GM12878 (cell line): ENCODE data around the gene TSHR. TPM values are rescaled to one million over a fixed set of nuclear protein-coding genes. Genes with fewer than 3 reads are reported as not detected.

Experiments
- BCL11A ChIP-seq: IDR thresholded peaks from 2 replicates; pipeline ENCODE4 v1.6.1; 2011; ENCODE audit warnings: low read depth, low read length
- EED ChIP-seq: sonication (generic); IDR thresholded peaks from 2 replicates; pipeline ENCODE4 v1.6.1; 2016; ENCODE audit warnings: antibody characterized with exemption, low read depth
- ESRRA ChIP-seq: IDR thresholded peaks from 2 replicates; pipeline ENCODE4 v1.6.1; 2012; ENCODE audit warnings: mild to moderate bottlenecking, low read length, improper control_type of control experiment
- FOXK2 ChIP-seq: fragments of 450-650 bp; IDR thresholded peaks from 2 replicates; pipeline ENCODE4 v1.6.1; 2017; ENCODE audit warnings: mild to moderate bottlenecking, moderate library complexity
- IKZF1 ChIP-seq: fragments of 450-650 bp; conservative IDR thresholded peaks from 2 replicates; pipeline ENCODE4 v1.6.1; 2017; ENCODE audit warnings: antibody characterized with exemption, mild to moderate bottlenecking
- IKZF2 ChIP-seq, 2 experiments: fragments of 450-650 bp; IDR thresholded peaks; 2 replicates each; pipeline ENCODE4 v1.6.1; 2017; ENCODE audit warnings: mild to moderate bottlenecking in 2 of 2, moderate library complexity in 2 of 2
- IRF4 ChIP-seq: IDR thresholded peaks from 2 replicates; pipeline ENCODE4 v1.6.1; 2011; ENCODE audit warnings: low read depth, low read length
- JUND ChIP-seq: IDR thresholded peaks from 2 replicates; pipeline ENCODE4 v1.6.1; 2012; ENCODE audit warnings: low read depth, mild to moderate bottlenecking, low read length, improper control_type of control experiment, moderate library complexity
- MYB ChIP-seq: fragments of 150-350 bp; IDR thresholded peaks from 2 replicates; pipeline ENCODE4 v1.6.1; 2014; ENCODE audit warnings: mild to moderate bottlenecking, low read depth, low read length, borderline replicate concordance
- NFYA ChIP-seq: IDR thresholded peaks from 2 replicates; pipeline ENCODE4 v1.6.1; 2011; ENCODE audit warnings: low read depth, mild to moderate bottlenecking, low read length, improper control_type of control experiment, borderline replicate concordance
- PML ChIP-seq: IDR thresholded peaks from 2 replicates; pipeline ENCODE4 v1.6.1; 2012; ENCODE audit warnings: low read length, inconsistent platforms
- POLR2A ChIP-seq: IDR thresholded peaks from 2 replicates; pipeline ENCODE4 v1.6.1; 2011; ENCODE audit warnings: low read depth, mild to moderate bottlenecking, low read length
- POU2F2 ChIP-seq: IDR thresholded peaks from 3 replicates; pipeline ENCODE4 v1.6.1; 2011; ENCODE audit warnings: low read depth, mild to moderate bottlenecking, low read length, borderline replicate concordance
- RUNX3 ChIP-seq: IDR thresholded peaks from 2 replicates; pipeline ENCODE4 v1.6.1; 2012; ENCODE audit warnings: low read length, inconsistent platforms
- SREBF1 ChIP-seq: IDR thresholded peaks from 2 replicates; pipeline ENCODE4 v1.6.1; 2012; ENCODE audit warnings: mild to moderate bottlenecking, low read length
- TARDBP ChIP-seq: IDR thresholded peaks from 2 replicates; pipeline ENCODE4 v1.6.1; 2016; ENCODE audit warnings: borderline replicate concordance
- TBL1XR1 ChIP-seq: IDR thresholded peaks from 2 replicates; pipeline ENCODE4 v1.6.1; 2012; ENCODE audit warnings: low read depth, low read length, improper control_type of control experiment
- ZBED1 ChIP-seq: IDR thresholded peaks from 2 replicates; pipeline ENCODE4 v1.6.1; 2016; ENCODE audit warnings: borderline replicate concordance
- ZNF24 ChIP-seq: fragments of 450-650 bp; IDR thresholded peaks from 2 replicates; pipeline ENCODE4 v1.6.1; 2017; ENCODE audit warnings: antibody characterized with exemption, mild to moderate bottlenecking
- polyA plus RNA-seq, 11 experiments: library from polyadenylated mRNA; depleted of rRNA in 4 of 11; unstranded in 6 of 11; stranded (reverse) in 5 of 11; fragments of >200 nt; fragmentation: Nextera tagmentation in 4 of 11; fragmentation: Illumina TruSeq in 1 of 11; extraction: Ambion mirVana in 4 of 11; extraction: Trizol in 1 of 11; gene quantifications; 1 replicate in 1 of 11; 2 replicates in 10 of 11; pipeline versions ENCODE4 v1.2.1 to v1.2.3, GENCODE V29; 2011 to 2016; ENCODE audit warnings: inconsistent platforms in 2 of 11, missing spikeins in 2 of 11, low read depth in 1 of 11
- total RNA-seq, 4 experiments: library from RNA; depleted of rRNA in 3 of 4; stranded (reverse); fragments of >200 nt in 3 of 4; fragmentation: Illumina TruSeq in 1 of 4; extraction: Trizol in 1 of 4; gene quantifications; 2 replicates each; pipeline versions ENCODE4 v1.2.1 to v1.2.3, GENCODE V29; 2013 to 2021
- TF ChIP-seq, protein P1 (sequence below): IDR thresholded peaks from 2 replicates; pipeline ENCODE4 v1.6.1; 2012; ENCODE audit warnings: low read length, inconsistent platforms
- TF ChIP-seq, protein P2 (sequence below): IDR thresholded peaks from 2 replicates; pipeline ENCODE4 v1.6.1; 2011; ENCODE audit warnings: borderline replicate concordance, low read depth, mild to moderate bottlenecking, moderate library complexity, mixed read lengths, low read length; ENCODE audit not compliant: insufficient read depth; ENCODE audit errors: extremely low read length
- TF ChIP-seq, protein P3 (sequence below): fragments of 450-650 bp; formaldehyde crosslinking; IDR thresholded peaks from 2 replicates; pipeline ENCODE4 v1.4.0; 2020; ENCODE audit warnings: mild to moderate bottlenecking, moderate library complexity
- TF ChIP-seq, protein P4 (sequence below): IDR thresholded peaks from 2 replicates; pipeline ENCODE4 v1.6.1; 2011; ENCODE audit warnings: mild to moderate bottlenecking, low read depth, low read length, moderate library complexity; ENCODE audit not compliant: insufficient replicate concordance
- TF ChIP-seq, protein P5 (sequence below): fragments of 450-650 bp; IDR thresholded peaks from 2 replicates; pipeline ENCODE4 v1.6.1; 2016; ENCODE audit warnings: mild to moderate bottlenecking

The TSHR gene
- total and polyA plus RNA-seq, 10 of the 15 experiments (the other 5 are each of a cell fraction or from before 2014, with no cell fraction given) = 0.06 to 0.31 TPM; not detected in 8

DNA sequence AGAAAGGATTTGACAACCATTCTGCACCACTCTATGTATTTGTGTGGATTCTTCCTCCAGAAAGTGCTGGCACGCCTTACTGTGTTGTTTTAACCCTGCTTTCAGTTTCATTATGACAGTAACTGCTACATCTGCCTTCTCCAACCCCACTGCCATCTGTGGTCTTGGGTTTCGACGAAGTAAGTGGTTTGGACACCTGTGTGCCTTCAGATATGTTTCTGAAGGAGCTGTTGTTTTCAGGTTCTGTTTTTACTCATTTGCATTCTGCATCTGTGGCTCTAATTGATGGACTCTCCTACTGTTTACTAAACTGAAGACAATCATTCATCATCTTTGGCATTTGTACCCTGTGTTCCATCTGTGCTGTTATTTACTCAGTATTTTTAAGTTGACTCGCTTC lies 4.1 kb downstream of the TSHR start (continued):
- TF ChIP-seq, protein P1, sequence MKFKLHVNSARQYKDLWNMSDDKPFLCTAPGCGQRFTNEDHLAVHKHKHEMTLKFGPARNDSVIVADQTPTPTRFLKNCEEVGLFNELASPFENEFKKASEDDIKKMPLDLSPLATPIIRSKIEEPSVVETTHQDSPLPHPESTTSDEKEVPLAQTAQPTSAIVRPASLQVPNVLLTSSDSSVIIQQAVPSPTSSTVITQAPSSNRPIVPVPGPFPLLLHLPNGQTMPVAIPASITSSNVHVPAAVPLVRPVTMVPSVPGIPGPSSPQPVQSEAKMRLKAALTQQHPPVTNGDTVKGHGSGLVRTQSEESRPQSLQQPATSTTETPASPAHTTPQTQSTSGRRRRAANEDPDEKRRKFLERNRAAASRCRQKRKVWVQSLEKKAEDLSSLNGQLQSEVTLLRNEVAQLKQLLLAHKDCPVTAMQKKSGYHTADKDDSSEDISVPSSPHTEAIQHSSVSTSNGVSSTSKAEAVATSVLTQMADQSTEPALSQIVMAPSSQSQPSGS = peak; percentile 94
- TF ChIP-seq NFYA (no peak), TBL1XR1 (peak; percentile 63; the same call in 1 of the 2 replicates), ZNF24 (no peak), IRF4 (peak; percentile 99), SREBF1 (0 out of 2 replicates have a peak, but pooled peaks have one; percentile 44), FOXK2 (peak; percentile 73), MYB (peak; percentile 73; the same call in 1 of the 2 replicates), BCL11A (peak; percentile 95), ESRRA (no peak), TARDBP (no peak), POU2F2 (peak; percentile 92), EED (peak; percentile 94), JUND (peak; percentile 92), IKZF1 (peak; percentile 86), IKZF2 (IDR thresholded peaks at IDR 0.05) (peak; percentile 96 to 97), POLR2A (no peak), PML (peak; percentile 70), RUNX3 (peak; percentile 99), ZBED1 (peak; percentile 93; the same call in 1 of the 2 replicates)
- TF ChIP-seq, protein P2, sequence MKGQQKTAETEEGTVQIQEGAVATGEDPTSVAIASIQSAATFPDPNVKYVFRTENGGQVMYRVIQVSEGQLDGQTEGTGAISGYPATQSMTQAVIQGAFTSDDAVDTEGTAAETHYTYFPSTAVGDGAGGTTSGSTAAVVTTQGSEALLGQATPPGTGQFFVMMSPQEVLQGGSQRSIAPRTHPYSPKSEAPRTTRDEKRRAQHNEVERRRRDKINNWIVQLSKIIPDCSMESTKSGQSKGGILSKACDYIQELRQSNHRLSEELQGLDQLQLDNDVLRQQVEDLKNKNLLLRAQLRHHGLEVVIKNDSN = no peak
- TF ChIP-seq, protein P3, sequence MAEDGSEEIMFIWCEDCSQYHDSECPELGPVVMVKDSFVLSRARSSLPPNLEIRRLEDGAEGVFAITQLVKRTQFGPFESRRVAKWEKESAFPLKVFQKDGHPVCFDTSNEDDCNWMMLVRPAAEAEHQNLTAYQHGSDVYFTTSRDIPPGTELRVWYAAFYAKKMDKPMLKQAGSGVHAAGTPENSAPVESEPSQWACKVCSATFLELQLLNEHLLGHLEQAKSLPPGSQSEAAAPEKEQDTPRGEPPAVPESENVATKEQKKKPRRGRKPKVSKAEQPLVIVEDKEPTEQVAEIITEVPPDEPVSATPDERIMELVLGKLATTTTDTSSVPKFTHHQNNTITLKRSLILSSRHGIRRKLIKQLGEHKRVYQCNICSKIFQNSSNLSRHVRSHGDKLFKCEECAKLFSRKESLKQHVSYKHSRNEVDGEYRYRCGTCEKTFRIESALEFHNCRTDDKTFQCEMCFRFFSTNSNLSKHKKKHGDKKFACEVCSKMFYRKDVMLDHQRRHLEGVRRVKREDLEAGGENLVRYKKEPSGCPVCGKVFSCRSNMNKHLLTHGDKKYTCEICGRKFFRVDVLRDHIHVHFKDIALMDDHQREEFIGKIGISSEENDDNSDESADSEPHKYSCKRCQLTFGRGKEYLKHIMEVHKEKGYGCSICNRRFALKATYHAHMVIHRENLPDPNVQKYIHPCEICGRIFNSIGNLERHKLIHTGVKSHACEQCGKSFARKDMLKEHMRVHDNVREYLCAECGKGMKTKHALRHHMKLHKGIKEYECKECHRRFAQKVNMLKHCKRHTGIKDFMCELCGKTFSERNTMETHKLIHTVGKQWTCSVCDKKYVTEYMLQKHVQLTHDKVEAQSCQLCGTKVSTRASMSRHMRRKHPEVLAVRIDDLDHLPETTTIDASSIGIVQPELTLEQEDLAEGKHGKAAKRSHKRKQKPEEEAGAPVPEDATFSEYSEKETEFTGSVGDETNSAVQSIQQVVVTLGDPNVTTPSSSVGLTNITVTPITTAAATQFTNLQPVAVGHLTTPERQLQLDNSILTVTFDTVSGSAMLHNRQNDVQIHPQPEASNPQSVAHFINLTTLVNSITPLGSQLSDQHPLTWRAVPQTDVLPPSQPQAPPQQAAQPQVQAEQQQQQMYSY (CRISPR knock-in tag) = no peak
- TF ChIP-seq, protein P4, sequence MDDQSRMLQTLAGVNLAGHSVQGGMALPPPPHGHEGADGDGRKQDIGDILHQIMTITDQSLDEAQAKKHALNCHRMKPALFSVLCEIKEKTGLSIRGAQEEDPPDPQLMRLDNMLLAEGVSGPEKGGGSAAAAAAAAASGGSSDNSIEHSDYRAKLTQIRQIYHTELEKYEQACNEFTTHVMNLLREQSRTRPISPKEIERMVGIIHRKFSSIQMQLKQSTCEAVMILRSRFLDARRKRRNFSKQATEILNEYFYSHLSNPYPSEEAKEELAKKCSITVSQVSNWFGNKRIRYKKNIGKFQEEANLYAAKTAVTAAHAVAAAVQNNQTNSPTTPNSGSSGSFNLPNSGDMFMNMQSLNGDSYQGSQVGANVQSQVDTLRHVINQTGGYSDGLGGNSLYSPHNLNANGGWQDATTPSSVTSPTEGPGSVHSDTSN = peak; percentile 58
- TF ChIP-seq, protein P5, sequence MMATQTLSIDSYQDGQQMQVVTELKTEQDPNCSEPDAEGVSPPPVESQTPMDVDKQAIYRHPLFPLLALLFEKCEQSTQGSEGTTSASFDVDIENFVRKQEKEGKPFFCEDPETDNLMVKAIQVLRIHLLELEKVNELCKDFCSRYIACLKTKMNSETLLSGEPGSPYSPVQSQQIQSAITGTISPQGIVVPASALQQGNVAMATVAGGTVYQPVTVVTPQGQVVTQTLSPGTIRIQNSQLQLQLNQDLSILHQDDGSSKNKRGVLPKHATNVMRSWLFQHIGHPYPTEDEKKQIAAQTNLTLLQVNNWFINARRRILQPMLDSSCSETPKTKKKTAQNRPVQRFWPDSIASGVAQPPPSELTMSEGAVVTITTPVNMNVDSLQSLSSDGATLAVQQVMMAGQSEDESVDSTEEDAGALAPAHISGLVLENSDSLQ = peak; percentile 92
